Stimulated activated naive CD4-positive, alpha-beta T cell (primary cell): ENCODE results near the gene STK10.
A peak's percentile ranks its signal among the peaks of the same experiment; 100 is the strongest.
"Not testable (repeated sequence)": the region's sequence is repeated elsewhere in the genome, so short reads cannot be mapped to it uniquely, and the experiment has no call there.

ENCODE experiments used
- DNase-seq, 6 experiments: peaks; one replicate each; lab custom pipeline; 2025; lab: John Stamatoyannopoulos, UW

Gene STK10

GRCh38 chr5:172165465-172165864 is 22.6 kb downstream of the STK10 start:
- no peak for DNase-seq

- DNase-seq = no peak
Measured at GRCh38 chr5:172164769-172165212, 23.2 kb downstream of the STK10 start.

GRCh38 chr5:172163346-172163745 is 24.7 kb downstream of the STK10 start:
- DNase-seq = no peak

- no peak for DNase-seq
Measured at GRCh38 chr5:172162987-172163343, 25.1 kb downstream of the STK10 start.

GRCh38 chr5:172162323-172162986 is 25.6 kb downstream of the STK10 start:
- no peak for DNase-seq

- DNase-seq = no peak
Measured at GRCh38 chr5:172160506-172160905, 27.5 kb downstream of the STK10 start.

- no peak for DNase-seq
Measured at GRCh38 chr5:172159016-172159415, 29.0 kb downstream of the STK10 start.

- DNase-seq = no peak
Measured at GRCh38 chr5:172156541-172156994, 31.5 kb downstream of the STK10 start.

- not testable (repeated sequence) for DNase-seq
Measured at GRCh38 chr5:172155101-172155500, 32.9 kb downstream of the STK10 start.

- DNase-seq = no peak
Measured at GRCh38 chr5:172153695-172154094, 34.3 kb downstream of the STK10 start.

- no peak for DNase-seq
Measured at GRCh38 chr5:172151661-172152210, 36.3 kb downstream of the STK10 start.

- DNase-seq = peak in 2 of 6 experiments; percentile 5 to 26
Measured at GRCh38 chr5:172150514-172151425, 37.3 kb downstream of the STK10 start.

- not testable (repeated sequence) for DNase-seq
Measured at GRCh38 chr5:172149481-172149880, 38.5 kb downstream of the STK10 start.

- no peak for DNase-seq
Measured at GRCh38 chr5:172149073-172149472, 39.0 kb downstream of the STK10 start.

GRCh38 chr5:172148381-172148780 is 39.6 kb downstream of the STK10 start:
- no peak for DNase-seq

GRCh38 chr5:172147857-172148256 is 40.2 kb downstream of the STK10 start:
- DNase-seq = no peak

- no peak for DNase-seq
Measured at GRCh38 chr5:172146748-172147092, 41.3 kb downstream of the STK10 start.

- no peak for DNase-seq
Measured at GRCh38 chr5:172145870-172146747, 41.9 kb downstream of the STK10 start.

- DNase-seq = no peak
Measured at GRCh38 chr5:172144931-172145869, 42.8 kb downstream of the STK10 start.

- DNase-seq = no peak
Measured at GRCh38 chr5:172144291-172144815, 43.7 kb downstream of the STK10 start.

GRCh38 chr5:172143875-172144274 is 44.1 kb downstream of the STK10 start:
- DNase-seq = no peak
